Memory B cell (primary cell): Measurements from ENCODE around the gene OR5H15.
"Not testable (repeated sequence)": the region's sequence is repeated elsewhere in the genome, so short reads cannot be mapped to it uniquely, and the experiment has no call there.

ENCODE experiments used
- ATAC-seq: fragments of 150-1000 bp; cut with Tn5 transposase; 2 replicates; pipeline ENCODE4 v1.10.0; 2021; ENCODE audit warnings: low read depth, mild to moderate bottlenecking, moderate library complexity
- DNase-seq, 2 donors: peaks; one replicate each; pipeline ENCODE4 v3.0.0; 2022; ENCODE audit warnings: low spot score in 2 of 2
- H3K27ac Mint-ChIP-seq: one replicate; pipeline ENCODE4 v1.8.0; 2022; ENCODE audit warnings: mild to moderate bottlenecking, moderate library complexity, mixed read lengths
- H3K27me3 Mint-ChIP-seq: one replicate; pipeline ENCODE4 v1.8.0; 2022; ENCODE audit warnings: mixed read lengths
- H3K36me3 Mint-ChIP-seq: one replicate; pipeline ENCODE4 v1.8.0; 2022; ENCODE audit warnings: mild to moderate bottlenecking, mixed read lengths
- H3K4me1 Mint-ChIP-seq: one replicate; pipeline ENCODE4 v1.8.0; 2022; ENCODE audit warnings: mixed read lengths
- H3K4me3 Mint-ChIP-seq: one replicate; pipeline ENCODE4 v1.8.0; 2022; ENCODE audit warnings: mild to moderate bottlenecking, moderate library complexity, mixed read lengths
- H3K9me3 Mint-ChIP-seq: one replicate; pipeline ENCODE4 v1.8.0; 2022; ENCODE audit warnings: mixed read lengths

OR5H15 gene

DNA sequence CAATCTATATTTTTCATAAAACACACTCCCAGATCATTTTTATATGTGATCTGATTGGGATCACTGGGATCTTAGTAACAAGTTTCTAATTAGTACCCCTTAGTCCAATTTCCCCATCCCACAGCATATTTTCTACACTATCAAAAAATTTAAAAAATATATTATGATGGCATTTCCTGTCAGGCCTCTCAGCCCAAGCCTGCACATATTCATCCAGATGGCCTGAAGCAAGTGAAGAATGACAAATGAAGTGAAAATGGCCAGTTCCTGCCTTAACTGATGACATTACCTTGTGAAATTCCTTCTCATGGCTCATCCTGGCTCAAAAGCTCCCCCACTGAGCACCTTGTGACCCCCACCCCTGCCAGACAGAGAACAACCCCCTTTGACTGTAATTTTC lies 24.4 kb downstream of the OR5H15 start:
- not testable (repeated sequence) for DNase-seq, H3K27me3 Mint-ChIP-seq, H3K4me3 Mint-ChIP-seq, H3K36me3 Mint-ChIP-seq, H3K27ac Mint-ChIP-seq, ATAC-seq, H3K9me3 Mint-ChIP-seq, H3K4me1 Mint-ChIP-seq

DNA sequence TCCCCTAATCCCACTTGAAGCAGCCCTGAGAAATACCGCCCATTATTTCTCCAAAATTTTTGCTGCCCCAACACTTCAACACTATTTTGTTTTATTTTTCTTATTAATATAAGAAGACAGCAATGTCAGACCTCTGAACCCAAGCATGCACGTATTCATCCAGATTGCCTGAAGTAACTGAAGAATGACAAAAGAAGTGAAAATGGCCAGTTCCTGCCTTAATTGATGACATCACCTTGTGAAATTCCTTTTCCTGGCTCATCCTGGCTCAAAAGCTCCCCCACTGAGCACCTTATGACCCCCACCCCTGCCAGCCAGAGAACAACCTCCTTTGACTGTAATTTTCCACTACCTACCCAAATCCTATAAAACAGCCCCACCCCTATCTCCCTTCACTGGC lies 29.8 kb downstream of the OR5H15 start:
- DNase-seq, ATAC-seq, H3K36me3 Mint-ChIP-seq, H3K27ac Mint-ChIP-seq, H3K4me3 Mint-ChIP-seq, H3K9me3 Mint-ChIP-seq, H3K4me1 Mint-ChIP-seq, H3K27me3 Mint-ChIP-seq: not testable (repeated sequence)

DNA sequence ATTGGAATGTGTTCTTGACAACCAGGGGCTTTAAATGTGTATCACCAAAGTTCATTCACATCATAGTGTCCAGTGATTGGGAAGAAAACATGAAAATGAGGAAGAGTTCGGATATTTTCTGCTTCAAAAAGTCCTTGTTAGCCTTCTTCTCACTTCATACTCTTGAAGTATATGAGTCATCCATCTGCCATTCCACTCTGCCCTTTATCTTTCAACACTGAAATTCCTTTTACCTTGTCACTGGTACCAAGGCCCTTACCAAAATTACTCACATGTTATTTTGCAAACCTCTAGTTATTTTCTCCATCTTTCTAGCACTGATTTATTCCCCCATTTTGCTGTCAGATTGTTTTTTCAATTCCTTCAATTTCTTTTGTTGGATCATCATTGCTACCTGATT lies 32.5 kb downstream of the OR5H15 start:
- ATAC-seq (no peak), DNase-seq (no peak)
- Mint-ChIP-seq H3K4me1 (no peaks in the 10 kb centered on the region), H3K27me3 (peaks cover 2% of the 10 kb centered on the region), H3K4me3 (no peak overlapping the region), H3K9me3 (no peaks in the 10 kb centered on the region), H3K27ac (no peak overlapping the region), H3K36me3 (no peaks in the 10 kb centered on the region)

DNA sequence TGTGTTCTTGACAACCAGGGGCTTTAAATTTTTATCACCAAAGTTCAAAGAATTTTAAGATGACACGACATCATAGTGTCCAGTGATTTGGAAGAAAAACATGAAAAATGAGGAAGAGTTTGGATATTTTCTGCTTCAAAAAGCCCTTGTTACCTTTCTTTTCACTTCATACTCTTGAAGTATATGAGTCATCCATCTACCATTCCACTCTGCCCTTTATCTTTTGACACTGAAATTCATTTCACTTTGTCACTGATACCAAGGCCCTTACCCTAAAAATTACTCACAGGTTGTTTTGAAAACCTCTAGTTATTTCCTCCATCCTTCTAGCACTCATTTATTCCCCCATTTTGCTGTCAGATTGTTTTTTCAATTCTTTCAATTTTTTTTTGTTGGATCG lies 42.7 kb downstream of the OR5H15 start:
- ATAC-seq = no peak
- DNase-seq = no peak

DNA sequence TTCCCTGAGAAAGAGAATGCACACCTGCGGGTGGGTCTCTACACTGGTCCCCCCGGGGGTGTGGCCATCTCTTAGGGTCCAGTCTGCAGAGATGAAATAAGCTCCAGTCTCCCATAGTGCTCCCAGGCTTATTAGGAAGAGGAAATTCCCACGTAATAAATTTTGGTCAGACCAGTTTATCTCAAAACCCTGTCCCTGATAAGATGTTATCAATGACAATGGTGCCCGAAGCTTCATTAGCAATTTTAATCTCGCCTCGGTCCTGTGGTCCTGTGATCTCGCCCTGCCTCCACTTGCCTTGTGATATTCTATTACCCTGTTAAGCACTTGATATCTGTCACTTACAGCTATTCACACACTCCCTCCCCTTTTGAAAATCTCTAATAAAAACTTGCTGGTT lies 46.8 kb downstream of the OR5H15 start:
- H3K27me3 Mint-ChIP-seq = no peaks in the 10 kb centered on the region
- DNase-seq (no peak), ATAC-seq (no peak)
- H3K4me1 Mint-ChIP-seq = no peaks in the 10 kb centered on the region
- no peaks in the 10 kb centered on the region for H3K36me3 Mint-ChIP-seq
- H3K9me3 Mint-ChIP-seq = peaks cover 2% of the 10 kb centered on the region
- H3K4me3 Mint-ChIP-seq = no peak overlapping the region
- no peak overlapping the region for H3K27ac Mint-ChIP-seq

More for the DNA sequence above, 42.7 kb downstream of the OR5H15 start:
- H3K36me3 Mint-ChIP-seq = no peaks in the 10 kb centered on the region
- H3K27me3 Mint-ChIP-seq = no peaks in the 10 kb centered on the region
- H3K4me3 Mint-ChIP-seq = no peak overlapping the region
- H3K4me1 Mint-ChIP-seq = no peaks in the 10 kb centered on the region
- peaks cover 2% of the 10 kb centered on the region for H3K9me3 Mint-ChIP-seq
- no peak overlapping the region for H3K27ac Mint-ChIP-seq

DNA sequence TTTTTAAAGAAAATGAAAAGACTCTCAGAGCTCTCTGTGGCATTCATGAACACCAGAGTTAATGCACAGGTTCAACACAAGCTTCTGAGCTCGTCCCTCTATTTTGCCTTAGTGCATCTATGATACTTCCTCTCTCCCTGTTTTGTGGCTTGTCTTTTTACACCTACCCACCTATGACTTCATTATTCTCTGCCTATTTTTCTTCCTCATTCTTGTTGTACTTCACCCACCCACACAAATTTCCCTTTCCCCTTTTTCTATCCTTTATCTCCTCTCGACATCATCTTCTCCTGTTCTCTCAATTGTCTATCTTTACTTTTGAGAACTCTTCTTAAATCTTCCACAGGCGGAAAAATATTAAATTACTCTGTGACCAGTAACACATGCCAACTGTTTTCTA lies 48.6 kb downstream of the OR5H15 start:
- ATAC-seq (no peak), DNase-seq (no peak)
- Mint-ChIP-seq H3K36me3 (no peaks in the 10 kb centered on the region), H3K4me1 (no peaks in the 10 kb centered on the region), H3K27me3 (no peaks in the 10 kb centered on the region), H3K4me3 (no peak overlapping the region), H3K9me3 (no peaks in the 10 kb centered on the region), H3K27ac (no peak overlapping the region)
